ENCODE measurements around the gene STH. TPM values are rescaled to one million over a fixed set of nuclear protein-coding genes. Genes with fewer than 3 reads are reported as not detected.
A peak's percentile ranks its signal among the peaks of the same experiment; 100 is the strongest.
"Not testable (repeated sequence)": the region's sequence is repeated elsewhere in the genome, so short reads cannot be mapped to it uniquely, and the experiment has no call there.

Gene STH
- total RNA-seq, 1 experiment from 2014 or later, result not detected

DNA sequence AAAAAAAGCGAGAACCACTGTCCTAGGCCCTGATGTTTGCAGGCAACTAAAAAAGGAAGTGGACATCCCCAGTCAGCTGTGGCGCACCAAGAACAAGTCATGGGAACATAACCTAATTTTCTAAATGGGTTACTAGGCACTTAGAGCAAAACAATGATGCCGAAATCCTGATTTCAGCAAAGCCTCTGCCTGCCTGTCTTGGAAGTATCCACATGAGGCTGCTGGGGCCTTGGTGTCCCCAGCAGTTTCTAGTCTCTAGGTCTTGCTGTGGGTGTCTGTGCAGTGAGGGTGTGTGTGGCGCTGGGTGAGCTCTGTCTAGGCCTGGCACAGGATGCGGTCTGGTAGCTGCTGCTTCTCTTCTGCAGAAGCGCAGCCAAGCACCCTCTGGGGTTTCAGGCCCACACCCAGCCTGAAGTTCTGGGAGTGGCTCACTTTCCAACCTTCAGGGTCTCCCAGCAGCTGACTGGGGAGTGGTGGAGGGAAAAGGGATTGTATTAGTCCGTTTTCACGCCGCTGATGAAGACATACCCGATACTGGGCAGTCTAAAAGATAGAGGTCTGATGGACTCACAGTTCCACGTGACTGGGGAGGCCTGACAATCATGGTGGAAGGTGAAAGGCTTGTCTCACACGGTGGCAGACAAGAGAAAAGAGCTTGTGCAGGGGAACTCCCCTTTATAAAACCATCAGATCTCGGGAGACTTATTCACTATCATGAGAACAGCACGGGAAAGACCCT is 21.1 kb downstream of the STH start:
- Histone ChIP-seq H3K4me3 (ENCODE audit: low read depth in 2 of 2, low read length in 2 of 2) (no peak overlapping the region), H3K27ac (ENCODE audit: low read length) (no peak overlapping the region), H3K4me1 (ENCODE audit: control insufficient read depth, insufficient read depth, low read length) (no peaks in the 10 kb centered on the region), H3K9me3 (ENCODE audit: control insufficient read depth, insufficient read depth, low read depth, low read length) (no peaks in the 10 kb centered on the region), H3K36me3 (ENCODE audit: control insufficient read depth, insufficient read depth, low read length) (no peaks in the 10 kb centered on the region), H3K27me3 (ENCODE audit: control insufficient read depth, insufficient read depth, low read length) (no peaks in the 10 kb centered on the region)
- in situ Hi-C loops (cut with HindIII; ENCODE audit: low pct_unique_long_range_greater_than_20kb, low sequenced_read_pairs), result no loop called here
- intact Hi-C loops (cut with micrococcal nuclease; ENCODE audit: unreplicated experiment), result no loop called here
- 0 out of 2 replicates have a peak, but pooled peaks have one; percentile 28 for ATAC-seq
- no TSS peak for BruUV-seq (replicated peaks)
- CTCF ChIA-PET, result no interaction called here
- DNase-seq (ENCODE audit: low read depth, low spot score), result no peak
- no peak for TF ChIP-seq POLR2AphosphoS5 (IDR thresholded peaks at IDR 0.05; ENCODE audit: low read depth, low read length)
- TF ChIP-seq, protein P1, sequence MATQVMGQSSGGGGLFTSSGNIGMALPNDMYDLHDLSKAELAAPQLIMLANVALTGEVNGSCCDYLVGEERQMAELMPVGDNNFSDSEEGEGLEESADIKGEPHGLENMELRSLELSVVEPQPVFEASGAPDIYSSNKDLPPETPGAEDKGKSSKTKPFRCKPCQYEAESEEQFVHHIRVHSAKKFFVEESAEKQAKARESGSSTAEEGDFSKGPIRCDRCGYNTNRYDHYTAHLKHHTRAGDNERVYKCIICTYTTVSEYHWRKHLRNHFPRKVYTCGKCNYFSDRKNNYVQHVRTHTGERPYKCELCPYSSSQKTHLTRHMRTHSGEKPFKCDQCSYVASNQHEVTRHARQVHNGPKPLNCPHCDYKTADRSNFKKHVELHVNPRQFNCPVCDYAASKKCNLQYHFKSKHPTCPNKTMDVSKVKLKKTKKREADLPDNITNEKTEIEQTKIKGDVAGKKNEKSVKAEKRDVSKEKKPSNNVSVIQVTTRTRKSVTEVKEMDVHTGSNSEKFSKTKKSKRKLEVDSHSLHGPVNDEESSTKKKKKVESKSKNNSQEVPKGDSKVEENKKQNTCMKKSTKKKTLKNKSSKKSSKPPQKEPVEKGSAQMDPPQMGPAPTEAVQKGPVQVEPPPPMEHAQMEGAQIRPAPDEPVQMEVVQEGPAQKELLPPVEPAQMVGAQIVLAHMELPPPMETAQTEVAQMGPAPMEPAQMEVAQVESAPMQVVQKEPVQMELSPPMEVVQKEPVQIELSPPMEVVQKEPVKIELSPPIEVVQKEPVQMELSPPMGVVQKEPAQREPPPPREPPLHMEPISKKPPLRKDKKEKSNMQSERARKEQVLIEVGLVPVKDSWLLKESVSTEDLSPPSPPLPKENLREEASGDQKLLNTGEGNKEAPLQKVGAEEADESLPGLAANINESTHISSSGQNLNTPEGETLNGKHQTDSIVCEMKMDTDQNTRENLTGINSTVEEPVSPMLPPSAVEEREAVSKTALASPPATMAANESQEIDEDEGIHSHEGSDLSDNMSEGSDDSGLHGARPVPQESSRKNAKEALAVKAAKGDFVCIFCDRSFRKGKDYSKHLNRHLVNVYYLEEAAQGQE (IDR thresholded peaks at IDR 0.05; ENCODE audit: insufficient read depth in 1 of 2, low read depth in 2 of 2, low read length in 1 of 2), result no peak
- TF ChIP-seq SIN3A (IDR thresholded peaks at IDR 0.05; ENCODE audit: borderline replicate concordance, insufficient read depth, low read depth, low read length), result no peak
- TF ChIP-seq, protein P2, sequence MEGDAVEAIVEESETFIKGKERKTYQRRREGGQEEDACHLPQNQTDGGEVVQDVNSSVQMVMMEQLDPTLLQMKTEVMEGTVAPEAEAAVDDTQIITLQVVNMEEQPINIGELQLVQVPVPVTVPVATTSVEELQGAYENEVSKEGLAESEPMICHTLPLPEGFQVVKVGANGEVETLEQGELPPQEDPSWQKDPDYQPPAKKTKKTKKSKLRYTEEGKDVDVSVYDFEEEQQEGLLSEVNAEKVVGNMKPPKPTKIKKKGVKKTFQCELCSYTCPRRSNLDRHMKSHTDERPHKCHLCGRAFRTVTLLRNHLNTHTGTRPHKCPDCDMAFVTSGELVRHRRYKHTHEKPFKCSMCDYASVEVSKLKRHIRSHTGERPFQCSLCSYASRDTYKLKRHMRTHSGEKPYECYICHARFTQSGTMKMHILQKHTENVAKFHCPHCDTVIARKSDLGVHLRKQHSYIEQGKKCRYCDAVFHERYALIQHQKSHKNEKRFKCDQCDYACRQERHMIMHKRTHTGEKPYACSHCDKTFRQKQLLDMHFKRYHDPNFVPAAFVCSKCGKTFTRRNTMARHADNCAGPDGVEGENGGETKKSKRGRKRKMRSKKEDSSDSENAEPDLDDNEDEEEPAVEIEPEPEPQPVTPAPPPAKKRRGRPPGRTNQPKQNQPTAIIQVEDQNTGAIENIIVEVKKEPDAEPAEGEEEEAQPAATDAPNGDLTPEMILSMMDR (IDR thresholded peaks at IDR 0.05), result no peak
- TF ChIP-seq TCF7L2 (IDR thresholded peaks at IDR 0.05; ENCODE audit: low read depth, low read length), result no peak
- POLR2A ChIA-PET, result no interaction called here

DNA sequence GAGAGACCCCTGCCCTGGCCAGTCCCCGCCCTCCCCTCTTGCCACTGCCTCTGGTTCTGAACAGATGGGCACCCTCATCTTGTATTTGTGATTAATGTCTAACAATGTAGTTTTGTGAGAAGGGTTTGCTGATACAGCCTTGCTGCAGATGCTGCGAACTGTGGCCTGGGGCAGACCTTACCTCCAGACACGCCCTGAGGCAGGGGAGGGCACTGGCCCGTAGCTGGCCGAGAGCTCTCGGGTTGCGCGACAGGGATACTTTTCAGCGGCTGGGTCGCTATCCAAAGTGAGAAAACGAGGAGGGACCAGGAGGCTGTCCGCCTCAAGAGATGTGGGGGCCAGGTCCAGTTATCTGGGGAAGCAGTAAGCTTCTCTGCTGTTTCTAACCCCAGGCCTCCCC is 21.9 kb downstream of the STH start:
- Histone ChIP-seq H3K27me3 (ENCODE audit: control insufficient read depth, insufficient read depth, low read length) (no peaks in the 10 kb centered on the region), H3K9me3 (ENCODE audit: control insufficient read depth, insufficient read depth, low read depth, low read length) (no peaks in the 10 kb centered on the region), H3K4me3 (ENCODE audit: low read depth in 2 of 2, low read length in 2 of 2) (no peak overlapping the region), H3K36me3 (ENCODE audit: control insufficient read depth, insufficient read depth, low read length) (no peaks in the 10 kb centered on the region), H3K27ac (ENCODE audit: low read length) (no peak overlapping the region), H3K4me1 (ENCODE audit: control insufficient read depth, insufficient read depth, low read length) (no peaks in the 10 kb centered on the region)
- TF ChIP-seq SIN3A (IDR thresholded peaks at IDR 0.05; ENCODE audit: borderline replicate concordance, insufficient read depth, low read depth, low read length) (no peak), POLR2AphosphoS5 (IDR thresholded peaks at IDR 0.05; ENCODE audit: low read depth, low read length) (no peak), TCF7L2 (IDR thresholded peaks at IDR 0.05; ENCODE audit: low read depth, low read length) (no peak)
- TF ChIP-seq, protein P1 (IDR thresholded peaks at IDR 0.05; ENCODE audit: insufficient read depth in 1 of 2, low read depth in 2 of 2, low read length in 1 of 2), result no peak
- TF ChIP-seq, protein P2 (IDR thresholded peaks at IDR 0.05), result no peak
- DNase-seq (ENCODE audit: low read depth, low spot score), result no peak
- in situ Hi-C loops (cut with HindIII; ENCODE audit: low pct_unique_long_range_greater_than_20kb, low sequenced_read_pairs), result no loop called here
- CTCF ChIA-PET, result no interaction called here
- intact Hi-C loops (cut with micrococcal nuclease; ENCODE audit: unreplicated experiment), result no loop called here
- no peak for ATAC-seq
- no TSS peak for BruUV-seq (replicated peaks)
- POLR2A ChIA-PET, result no interaction called here

GRCh38 chr17:46023366-46023765 is 24.3 kb downstream of the STH start:
- H3K36me3 ChIP-seq (ENCODE audit: control insufficient read depth, insufficient read depth, low read length); ATAC-seq; BruUV-seq (replicated peaks); H3K27ac ChIP-seq (ENCODE audit: low read length); H3K4me1 ChIP-seq (ENCODE audit: control insufficient read depth, insufficient read depth, low read length); H3K27me3 ChIP-seq (ENCODE audit: control insufficient read depth, insufficient read depth, low read length); DNase-seq (ENCODE audit: low read depth, low spot score); H3K9me3 ChIP-seq (ENCODE audit: control insufficient read depth, insufficient read depth, low read depth, low read length); intact Hi-C loops (cut with micrococcal nuclease; ENCODE audit: unreplicated experiment); in situ Hi-C loops (cut with HindIII; ENCODE audit: low pct_unique_long_range_greater_than_20kb, low sequenced_read_pairs); CTCF ChIA-PET; POLR2A ChIA-PET; H3K4me3 ChIP-seq (ENCODE audit: low read depth in 2 of 2, low read length in 2 of 2): not testable (repeated sequence)
